Calu3 (cell line): ENCODE results near the gene HDAC7. TPM values are rescaled to one million over a fixed set of nuclear protein-coding genes. Genes with fewer than 3 reads are reported as not detected.

Source experiments
- BruUV-seq: library from RNA; stranded (reverse); fragments of 400-500 nt; replicated peaks from 2 replicates; lab custom pipeline; 2021; lab: Mats Ljungman, UMichigan
- CTCF ChIA-PET: fragments of 300-600 bp; sonication (Branson Sonifier 250); formaldehyde crosslinking; loops from one replicate; lab custom pipeline; 2022; ENCODE audit warnings: antibody characterized with exemption; lab: Charles Lee
- DNase-seq: peaks from one replicate; pipeline ENCODE4 v3.0.0; 2022
- H3K27ac Mint-ChIP-seq: one replicate; pipeline ENCODE4 v1.8.0; 2022; ENCODE audit warnings: mixed read lengths; ENCODE audit not compliant: unreplicated experiment
- H3K27me3 Mint-ChIP-seq: one replicate; pipeline ENCODE4 v1.8.0; 2022; ENCODE audit warnings: mixed read lengths; ENCODE audit not compliant: unreplicated experiment
- H3K36me3 Mint-ChIP-seq: one replicate; pipeline ENCODE4 v1.8.0; 2022; ENCODE audit warnings: mild to moderate bottlenecking, moderate library complexity, mixed read lengths; ENCODE audit not compliant: insufficient read depth, unreplicated experiment
- H3K4me1 Mint-ChIP-seq: one replicate; pipeline ENCODE4 v1.8.0; 2022; ENCODE audit warnings: mild to moderate bottlenecking, low read depth, mixed read lengths; ENCODE audit not compliant: unreplicated experiment
- H3K4me3 Mint-ChIP-seq: one replicate; pipeline ENCODE4 v1.8.0; 2022; ENCODE audit warnings: mild to moderate bottlenecking, low read depth, moderate library complexity, mixed read lengths; ENCODE audit not compliant: unreplicated experiment
- H3K9me3 Mint-ChIP-seq: one replicate; pipeline ENCODE4 v1.8.0; 2022; ENCODE audit warnings: low read depth, mixed read lengths; ENCODE audit not compliant: unreplicated experiment
- intact Hi-C: fragments of 100-400 bp; cut with micrococcal nuclease; formaldehyde crosslinking; loops from one replicate; pipeline ENCODE4 v1.10.0; 2022; ENCODE audit not compliant: unreplicated experiment
- total RNA-seq: library from RNA; stranded (reverse); gene quantifications from 2 replicates; pipeline ENCODE4 v1.2.3, GENCODE V29; 2022
- TF ChIP-seq, protein P1 (sequence below): fragments of 200-600 bp; IDR thresholded peaks from one replicate; pipeline ENCODE4 v1.8.0; 2022; ENCODE audit warnings: antibody characterized with exemption; ENCODE audit not compliant: unreplicated experiment

HDAC7 gene
- total RNA-seq, 1 experiment from 2014 or later, result 41.8 TPM

DNA sequence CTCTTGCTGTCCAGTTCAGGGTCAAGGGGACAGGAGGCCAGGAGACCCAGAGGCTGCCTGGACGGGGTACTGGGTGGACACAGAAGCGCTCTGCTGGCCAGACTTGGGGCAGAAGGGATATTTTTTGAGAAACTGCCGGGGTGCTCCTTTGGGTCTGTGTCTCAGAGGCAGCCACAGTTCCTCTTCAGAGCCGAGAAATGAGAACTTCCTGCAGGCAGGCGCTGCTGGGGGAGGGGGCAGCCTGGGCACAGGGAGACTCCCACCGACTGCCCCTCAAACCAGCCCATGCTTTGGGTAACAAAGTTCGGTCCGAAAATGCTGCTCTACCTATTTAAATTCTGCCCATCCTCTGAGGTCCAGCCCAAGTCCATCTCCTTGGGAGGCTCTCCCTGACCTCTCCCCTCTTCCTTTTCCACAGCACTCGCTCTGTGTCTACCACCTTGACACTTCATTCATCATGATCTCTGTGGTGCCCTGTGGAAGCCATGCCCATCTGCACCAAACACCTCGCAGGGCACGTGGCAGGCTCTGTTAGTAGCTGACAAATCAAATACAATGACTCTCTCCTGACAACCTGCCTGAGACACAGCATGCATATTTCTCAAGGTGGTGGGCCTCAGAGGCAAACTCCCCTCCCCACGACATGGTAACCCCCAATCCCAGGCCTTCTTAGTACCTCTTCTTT lies 16.4 kb downstream of the HDAC7 start:
- no peak overlapping the region for H3K27ac Mint-ChIP-seq
- no peaks in the 10 kb centered on the region for H3K27me3 Mint-ChIP-seq
- no TSS peak for BruUV-seq
- no peak for DNase-seq
- intact Hi-C loops, result no loop called here
- TF ChIP-seq, protein P1, sequence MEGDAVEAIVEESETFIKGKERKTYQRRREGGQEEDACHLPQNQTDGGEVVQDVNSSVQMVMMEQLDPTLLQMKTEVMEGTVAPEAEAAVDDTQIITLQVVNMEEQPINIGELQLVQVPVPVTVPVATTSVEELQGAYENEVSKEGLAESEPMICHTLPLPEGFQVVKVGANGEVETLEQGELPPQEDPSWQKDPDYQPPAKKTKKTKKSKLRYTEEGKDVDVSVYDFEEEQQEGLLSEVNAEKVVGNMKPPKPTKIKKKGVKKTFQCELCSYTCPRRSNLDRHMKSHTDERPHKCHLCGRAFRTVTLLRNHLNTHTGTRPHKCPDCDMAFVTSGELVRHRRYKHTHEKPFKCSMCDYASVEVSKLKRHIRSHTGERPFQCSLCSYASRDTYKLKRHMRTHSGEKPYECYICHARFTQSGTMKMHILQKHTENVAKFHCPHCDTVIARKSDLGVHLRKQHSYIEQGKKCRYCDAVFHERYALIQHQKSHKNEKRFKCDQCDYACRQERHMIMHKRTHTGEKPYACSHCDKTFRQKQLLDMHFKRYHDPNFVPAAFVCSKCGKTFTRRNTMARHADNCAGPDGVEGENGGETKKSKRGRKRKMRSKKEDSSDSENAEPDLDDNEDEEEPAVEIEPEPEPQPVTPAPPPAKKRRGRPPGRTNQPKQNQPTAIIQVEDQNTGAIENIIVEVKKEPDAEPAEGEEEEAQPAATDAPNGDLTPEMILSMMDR, result no peak
- H3K4me1 Mint-ChIP-seq, result peaks cover 21% of the 10 kb centered on the region
- CTCF ChIA-PET, result no interaction called here
- H3K9me3 Mint-ChIP-seq, result no peaks in the 10 kb centered on the region
- no peak overlapping the region for H3K4me3 Mint-ChIP-seq
- H3K36me3 Mint-ChIP-seq, result no peaks in the 10 kb centered on the region

DNA sequence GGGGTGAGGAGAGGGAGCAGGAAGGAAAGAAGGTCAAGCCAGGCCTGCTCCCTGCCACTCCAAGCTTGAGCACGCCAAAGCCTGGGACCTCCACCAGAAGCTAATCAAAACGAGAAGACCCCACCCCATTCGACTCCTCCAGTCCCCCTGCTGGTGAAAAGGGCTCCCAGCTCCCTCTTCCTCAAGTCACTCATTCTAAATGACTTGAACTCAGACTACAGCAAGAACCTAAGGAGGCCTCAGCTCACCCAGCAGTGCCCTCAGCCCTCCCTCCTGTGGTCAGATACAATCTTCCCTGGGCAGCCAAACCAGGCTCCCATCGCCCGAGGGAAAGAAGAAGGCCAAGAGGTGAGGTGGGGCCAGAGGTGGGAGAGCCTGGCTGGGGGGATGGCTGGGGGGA lies 17.4 kb downstream of the HDAC7 start:
- no peaks in the 10 kb centered on the region for H3K36me3 Mint-ChIP-seq
- peaks cover 20% of the 10 kb centered on the region for H3K4me1 Mint-ChIP-seq
- BruUV-seq, result no TSS peak
- no peaks in the 10 kb centered on the region for H3K27me3 Mint-ChIP-seq
- H3K4me3 Mint-ChIP-seq, result peak overlapping the region; percentile 44
- intact Hi-C loops, result no loop called here
- TF ChIP-seq, protein P1, result no peak
- no peak for DNase-seq
- CTCF ChIA-PET, result interaction anchor here (0.9 to 4.4 kb wide), 4 partner anchors 12 to 36 kb away, joined by 3 to 22 read pairs (median 4); no protein-coding TSS in a partner anchor
- H3K9me3 Mint-ChIP-seq, result no peaks in the 10 kb centered on the region
- H3K27ac Mint-ChIP-seq, result no peak overlapping the region

DNA sequence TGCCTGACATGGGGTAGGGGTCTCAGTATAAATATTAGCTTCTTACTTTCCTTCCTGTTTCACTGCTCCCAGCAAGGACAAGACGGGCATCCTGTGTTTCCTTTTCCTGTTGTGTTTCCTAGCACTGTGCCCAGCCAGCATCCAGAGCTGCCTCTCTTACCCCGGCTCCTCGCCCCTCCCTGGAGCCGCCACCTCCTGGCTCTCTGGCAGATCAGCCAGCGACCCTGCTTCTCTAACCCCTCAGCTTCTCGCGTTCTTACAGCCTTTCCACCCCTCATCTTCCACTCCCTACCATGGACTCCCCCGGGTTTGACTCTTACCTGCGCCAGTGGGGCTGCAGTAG lies 17.8 kb downstream of the HDAC7 start:
- CTCF ChIA-PET, result interaction anchor here (0.8 to 4.4 kb wide), 5 partner anchors 12 to 103 kb away, joined by 3 to 22 read pairs (median 3); partner anchors contain the start of gene VDR
- no peaks in the 10 kb centered on the region for H3K27me3 Mint-ChIP-seq
- no TSS peak for BruUV-seq
- no peak for DNase-seq
- H3K9me3 Mint-ChIP-seq, result no peaks in the 10 kb centered on the region
- no peak overlapping the region for H3K27ac Mint-ChIP-seq
- no peaks in the 10 kb centered on the region for H3K36me3 Mint-ChIP-seq
- peak overlapping the region; percentile 44 for H3K4me3 Mint-ChIP-seq
- intact Hi-C loops, result loop anchor here (1.0 kb wide), 1 partner anchor 35 kb away; no protein-coding TSS in a partner anchor
- H3K4me1 Mint-ChIP-seq, result peaks cover 20% of the 10 kb centered on the region
- TF ChIP-seq, protein P1, result no peak

DNA sequence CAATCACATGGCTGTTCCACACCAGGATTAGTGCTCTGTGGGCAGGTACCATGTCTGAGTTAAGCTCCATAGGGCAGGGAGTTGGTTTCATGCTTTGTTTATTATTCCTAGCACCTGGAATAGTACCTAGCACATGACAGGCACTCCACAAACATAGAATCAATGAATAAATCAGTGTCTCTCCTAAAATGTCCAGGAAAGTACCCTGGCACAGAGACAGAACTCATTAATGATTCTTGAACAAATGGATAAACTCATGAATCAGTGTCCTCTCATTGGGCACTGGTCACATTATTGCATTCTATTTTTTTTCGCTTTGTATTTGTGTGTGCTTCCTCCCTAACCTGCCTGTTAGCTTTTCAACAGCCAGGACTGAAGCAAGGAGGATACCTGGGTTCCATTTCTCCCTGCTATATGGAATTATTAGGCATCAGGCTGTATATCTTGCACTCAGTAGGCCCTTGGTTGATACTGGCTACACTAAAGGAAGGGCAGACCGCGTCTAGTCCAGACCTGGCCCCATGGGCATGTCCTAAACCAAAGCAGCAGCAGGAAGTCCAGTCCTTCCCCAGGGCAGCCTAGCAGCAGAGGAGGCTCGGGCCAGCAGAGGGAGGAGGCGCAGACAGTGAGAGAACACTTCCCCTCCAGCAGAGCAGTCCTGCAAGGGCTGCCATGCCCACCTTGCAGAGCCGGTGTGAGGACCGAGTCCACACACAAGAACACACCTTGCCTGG lies 18.4 kb downstream of the HDAC7 start:
- no peak for DNase-seq
- intact Hi-C loops, result loop anchor here (1.0 kb wide), 1 partner anchor 36 kb away; no protein-coding TSS in a partner anchor
- H3K9me3 Mint-ChIP-seq, result no peaks in the 10 kb centered on the region
- H3K4me3 Mint-ChIP-seq, result peak overlapping the region; percentile 44
- BruUV-seq, result no TSS peak
- CTCF ChIA-PET, result interaction anchor here (0.8 to 4.4 kb wide), 4 partner anchors 22 to 104 kb away, joined by 3 to 22 read pairs (median 4); partner anchors contain the start of gene VDR
- no peaks in the 10 kb centered on the region for H3K27me3 Mint-ChIP-seq
- peaks cover 20% of the 10 kb centered on the region for H3K4me1 Mint-ChIP-seq
- TF ChIP-seq, protein P1, result no peak
- H3K27ac Mint-ChIP-seq, result peak overlapping the region; percentile 9
- H3K36me3 Mint-ChIP-seq, result no peaks in the 10 kb centered on the region
